ELF-1 (cell line): Measurements from ENCODE around the gene CGRRF1.

Experiments used
- DNase-seq: peaks from one replicate; pipeline ENCODE4 v3.0.0-alpha.2; 2016; ENCODE audit warnings: low read depth, low spot score

CGRRF1 gene

GRCh38 chr14:54509546-54510501 is at the start of gene CGRRF1:
Gene CGRRF1 (plus strand): TSS chr14:54509906. CDS start chr14:54509960, 54 bp downstream.
- peak; percentile 99 for DNase-seq

DNA sequence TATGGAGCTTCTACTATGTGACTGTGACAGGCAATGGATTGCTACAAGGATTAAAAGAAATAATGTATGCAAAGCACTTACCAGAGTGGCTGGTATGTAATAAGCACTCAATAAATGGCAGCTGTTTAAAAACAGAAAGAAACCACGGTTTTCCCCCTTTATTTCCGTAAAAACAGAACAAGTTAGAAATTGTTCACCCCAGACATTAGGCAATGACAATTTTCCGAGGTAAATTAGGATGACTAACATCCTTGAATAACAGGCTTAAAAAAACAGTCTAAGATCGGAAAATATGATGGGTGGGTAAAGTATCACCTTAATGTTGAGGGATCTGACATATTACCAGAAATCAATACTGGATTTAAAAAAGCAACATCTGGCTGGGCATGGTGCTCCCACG is 47.7 kb upstream of the CGRRF1 start:
- DNase-seq = no peak

DNA sequence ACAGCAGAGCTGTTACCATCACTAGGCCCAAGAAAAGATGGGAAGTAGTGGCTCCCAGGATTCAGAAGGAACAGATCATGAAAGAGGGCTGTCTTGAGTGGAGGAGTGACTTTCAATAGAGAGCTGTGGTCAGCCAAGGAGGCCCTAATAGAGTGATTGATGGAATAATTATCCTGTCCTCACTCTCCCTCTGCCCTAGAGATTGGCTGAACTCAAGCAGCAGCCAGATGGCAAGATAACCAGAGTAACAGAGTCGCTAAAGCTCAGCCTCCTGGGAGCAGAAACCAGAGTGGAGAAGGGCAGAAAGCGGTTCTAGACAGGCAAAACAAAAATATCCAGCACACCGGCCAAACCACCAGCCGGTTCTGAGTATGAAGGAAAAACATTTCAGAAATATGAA is 44.1 kb upstream of the CGRRF1 start:
- DNase-seq = peak; percentile 29

- DNase-seq = no peak
These were observed 42.4 kb upstream of the CGRRF1 start for GRCh38 chr14:54467280-54467679.

DNA sequence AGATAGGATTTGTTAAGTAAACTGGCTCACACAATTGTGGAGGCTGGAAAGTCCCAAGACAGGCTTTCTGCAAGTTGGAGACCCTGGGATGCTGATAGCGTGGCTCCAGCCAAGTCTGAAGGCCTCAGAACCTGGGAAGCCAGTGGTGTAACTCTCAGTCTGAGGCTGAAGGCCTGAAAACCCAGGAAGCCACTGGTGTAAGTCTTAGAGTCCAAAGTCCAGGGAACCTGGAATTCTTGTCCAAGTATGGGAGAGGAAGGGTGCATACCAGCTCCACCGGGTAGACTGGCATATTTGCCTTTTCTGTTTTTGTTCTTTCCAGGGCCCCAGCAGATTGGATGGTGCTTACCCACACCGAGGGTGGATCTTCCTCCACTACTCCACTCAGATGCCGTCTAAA is 39.0 kb upstream of the CGRRF1 start:
- no peak for DNase-seq

DNA sequence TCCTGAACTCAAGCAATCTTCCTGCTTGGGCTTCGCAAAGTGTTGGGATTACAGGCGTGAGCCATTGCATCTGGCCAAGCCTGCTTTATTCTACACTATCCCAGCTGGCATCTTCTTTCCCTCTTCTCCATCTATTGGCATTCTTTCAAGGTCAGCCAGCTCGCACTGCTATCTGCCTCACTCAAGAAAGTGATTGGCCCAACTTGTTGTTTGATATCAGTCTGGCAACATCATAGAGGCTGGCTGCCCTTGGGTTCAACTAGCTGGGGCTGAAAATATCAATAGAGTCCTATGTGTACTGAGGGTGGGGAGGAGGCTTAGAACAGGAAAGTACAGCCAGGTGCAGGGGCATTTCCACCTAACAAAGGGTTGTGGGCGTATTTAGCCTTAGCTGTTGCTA is 38.1 kb upstream of the CGRRF1 start:
- DNase-seq = no peak

DNA sequence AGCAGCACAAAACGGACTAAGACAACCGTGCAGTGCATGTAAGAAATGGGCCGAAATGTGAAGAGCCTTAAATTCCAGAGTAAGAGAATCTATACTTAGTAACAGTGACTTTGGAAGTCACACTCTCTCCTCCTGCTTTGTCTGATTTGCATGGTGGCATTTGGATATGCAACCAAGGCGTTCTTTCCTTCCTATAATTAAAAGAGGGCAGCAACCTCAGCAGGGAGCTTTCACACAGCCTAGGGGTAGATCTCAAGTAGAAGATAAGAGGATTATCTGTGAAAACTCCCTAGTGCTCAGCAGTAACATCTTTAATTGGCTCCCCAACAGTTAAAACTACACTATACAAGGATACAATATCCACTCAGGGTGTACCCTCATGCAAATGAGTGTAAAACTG is 37.4 kb upstream of the CGRRF1 start:
- DNase-seq = peak; percentile 63

DNA sequence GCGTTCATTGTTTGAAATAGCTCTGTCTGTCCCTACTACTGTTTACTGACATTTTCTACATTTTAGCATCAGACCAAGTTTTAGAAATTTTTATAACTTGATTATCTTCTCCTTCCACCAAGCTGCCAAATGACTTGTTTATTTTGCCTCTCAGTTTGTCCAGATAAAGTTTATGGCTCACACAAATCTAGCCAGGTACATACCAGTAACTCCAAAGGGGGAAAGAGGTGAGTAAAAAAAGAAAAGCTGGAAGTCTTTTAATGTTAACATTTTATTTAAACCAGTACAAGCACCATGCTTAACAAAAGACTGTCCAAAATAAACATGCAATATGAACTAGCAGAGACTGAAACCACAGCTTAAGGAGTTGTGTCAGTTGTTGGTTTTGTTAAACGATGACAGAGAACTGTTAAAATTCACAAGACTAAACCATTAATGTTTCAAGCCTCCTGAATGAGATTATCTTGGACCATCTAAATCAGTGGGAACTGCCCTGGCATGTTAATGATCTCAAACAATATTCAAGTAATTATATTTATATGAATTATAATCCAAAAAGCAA is 35.4 kb upstream of the CGRRF1 start:
- DNase-seq = no peak

GRCh38 chr14:54475187-54475899 is 34.4 kb upstream of the CGRRF1 start:
- no peak for DNase-seq

GRCh38 chr14:54475911-54476310 is 33.8 kb upstream of the CGRRF1 start:
- DNase-seq = no peak

DNA sequence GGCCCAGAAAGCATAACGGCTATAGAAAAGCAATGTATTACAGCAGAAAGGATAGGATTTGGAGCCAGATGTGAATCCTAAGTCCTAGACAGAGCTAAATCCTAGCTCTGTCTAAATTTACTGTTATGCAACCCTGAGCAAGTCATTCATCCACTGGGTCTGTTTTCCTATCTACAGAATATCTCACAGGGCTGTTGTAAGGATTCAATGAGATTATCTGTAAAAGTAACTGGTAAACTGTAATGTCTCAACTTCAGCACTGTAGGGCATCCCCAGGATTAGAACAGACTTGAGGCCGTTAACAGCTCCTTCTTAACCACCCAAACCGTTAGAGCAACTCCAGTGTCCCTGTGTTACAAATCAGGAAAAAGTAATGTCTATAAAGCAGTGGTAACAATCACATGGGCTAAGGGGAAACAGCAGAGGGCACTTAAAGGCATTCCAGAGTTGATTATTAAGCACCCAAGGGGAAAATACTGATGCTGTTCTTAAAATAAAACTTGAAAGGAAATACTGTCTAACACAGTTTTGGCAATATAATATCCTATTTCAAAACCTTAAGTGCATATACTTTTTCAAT is 31.0 kb upstream of the CGRRF1 start:
- DNase-seq = peak; percentile 24

GRCh38 chr14:54480830-54481562 is 28.7 kb upstream of the CGRRF1 start:
- no peak for DNase-seq

DNA sequence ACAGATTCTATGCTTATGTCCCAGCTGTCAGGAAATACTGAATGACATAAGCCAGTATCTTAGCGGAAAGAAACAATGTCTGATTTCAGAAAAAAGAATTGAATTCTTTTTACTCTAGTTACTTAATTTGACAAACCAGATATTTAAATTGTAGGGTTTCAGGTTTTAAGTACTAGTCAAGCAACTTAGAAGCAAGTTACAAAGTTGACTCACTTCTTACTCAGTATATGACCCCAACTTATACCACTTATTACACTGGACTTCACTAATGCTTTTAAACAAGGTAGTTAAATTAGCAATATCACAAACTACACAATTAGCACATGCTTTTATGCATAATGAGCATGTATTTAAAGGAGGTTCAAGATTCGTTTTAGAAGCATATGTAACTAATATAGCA is 28.0 kb upstream of the CGRRF1 start:
- no peak for DNase-seq

DNA sequence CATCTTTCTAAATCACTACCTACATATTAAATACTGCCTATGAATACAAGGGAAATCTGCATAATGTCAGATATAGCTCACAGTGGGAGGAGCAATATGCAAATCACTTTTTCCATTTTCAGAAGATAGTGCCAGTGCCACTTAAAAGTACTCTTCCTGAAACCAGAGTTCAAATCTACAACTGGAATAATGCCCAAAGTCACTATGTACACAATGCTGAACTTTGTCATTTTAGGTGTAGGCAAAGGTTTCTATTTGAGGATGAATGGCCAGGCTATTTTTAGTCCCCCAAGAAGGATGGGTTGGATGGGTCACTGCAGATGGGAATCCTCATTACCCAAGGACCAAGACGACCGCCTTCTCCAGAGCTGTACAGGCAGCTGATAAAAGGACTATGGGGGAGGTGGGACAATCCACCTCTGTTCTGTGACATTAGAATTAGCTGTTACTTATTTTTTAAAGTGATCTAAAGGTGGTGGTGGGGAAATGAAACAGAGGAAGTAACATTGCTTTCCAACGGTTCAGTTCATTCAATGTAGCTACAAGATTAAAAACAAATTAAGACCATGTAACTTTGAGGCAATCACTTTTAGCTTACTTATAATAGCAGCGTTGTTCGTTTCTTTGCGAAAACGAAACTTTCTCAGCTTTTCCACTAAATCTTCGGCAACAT is 26.5 kb upstream of the CGRRF1 start:
- no peak for DNase-seq

DNA sequence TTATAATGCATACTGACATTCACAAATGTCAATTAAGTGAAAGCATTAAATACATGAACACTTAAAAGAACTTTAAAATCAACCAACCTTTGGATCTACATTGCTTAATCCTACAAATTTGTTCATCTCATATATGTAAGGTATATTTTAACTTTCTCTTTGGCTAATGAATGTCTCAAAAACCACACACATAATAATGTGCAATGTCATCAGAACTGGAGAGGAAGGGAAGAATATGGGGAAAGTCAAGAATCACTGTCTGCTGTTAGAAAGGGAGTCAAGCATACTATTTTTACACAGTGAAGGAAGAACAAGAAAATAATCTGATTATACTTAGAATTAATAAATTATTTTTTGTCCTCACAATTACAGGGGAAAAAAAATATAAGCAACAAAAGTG is 25.9 kb upstream of the CGRRF1 start:
- no peak for DNase-seq

DNA sequence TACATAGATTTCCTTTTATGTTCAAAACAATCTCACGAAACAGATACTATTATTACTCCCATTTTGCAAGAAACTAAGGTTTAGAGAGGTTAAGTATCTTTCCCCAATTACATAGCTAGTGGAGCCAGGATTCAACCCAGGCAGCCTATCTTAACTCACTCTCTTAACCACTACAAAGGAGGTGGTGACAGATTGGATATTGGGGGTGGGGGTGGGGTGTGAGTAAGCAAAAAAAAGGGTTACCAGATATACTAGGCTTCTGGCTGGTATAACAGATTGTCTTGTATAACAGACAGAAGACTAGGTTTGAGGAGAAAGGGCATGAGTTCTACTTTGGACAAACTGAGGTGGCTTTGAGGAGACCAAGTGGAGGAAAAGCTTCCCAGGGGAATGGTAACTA is 23.0 kb upstream of the CGRRF1 start:
- DNase-seq = no peak

DNA sequence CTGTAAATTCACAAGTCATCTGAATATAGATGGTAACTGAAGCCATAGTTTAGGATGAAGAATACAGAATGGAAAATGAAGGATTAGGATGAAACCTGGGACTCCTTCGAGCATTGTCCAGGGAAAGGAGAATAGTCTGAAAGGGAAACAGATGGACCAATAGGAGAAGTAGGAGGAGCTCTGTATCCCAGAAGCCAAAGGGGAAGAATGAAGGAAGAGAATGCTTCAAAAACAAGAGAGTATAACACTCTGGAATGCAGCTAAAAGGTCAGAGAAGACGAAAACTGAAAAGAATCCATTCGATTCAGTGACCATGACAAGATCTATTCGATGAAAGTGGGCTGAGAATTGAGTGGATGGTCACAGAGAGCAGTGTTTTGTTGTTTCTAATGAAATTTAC is 21.9 kb upstream of the CGRRF1 start:
- no peak for DNase-seq

- no peak for DNase-seq
These were observed 21.4 kb upstream of the CGRRF1 start for GRCh38 chr14:54488318-54488645.

DNA sequence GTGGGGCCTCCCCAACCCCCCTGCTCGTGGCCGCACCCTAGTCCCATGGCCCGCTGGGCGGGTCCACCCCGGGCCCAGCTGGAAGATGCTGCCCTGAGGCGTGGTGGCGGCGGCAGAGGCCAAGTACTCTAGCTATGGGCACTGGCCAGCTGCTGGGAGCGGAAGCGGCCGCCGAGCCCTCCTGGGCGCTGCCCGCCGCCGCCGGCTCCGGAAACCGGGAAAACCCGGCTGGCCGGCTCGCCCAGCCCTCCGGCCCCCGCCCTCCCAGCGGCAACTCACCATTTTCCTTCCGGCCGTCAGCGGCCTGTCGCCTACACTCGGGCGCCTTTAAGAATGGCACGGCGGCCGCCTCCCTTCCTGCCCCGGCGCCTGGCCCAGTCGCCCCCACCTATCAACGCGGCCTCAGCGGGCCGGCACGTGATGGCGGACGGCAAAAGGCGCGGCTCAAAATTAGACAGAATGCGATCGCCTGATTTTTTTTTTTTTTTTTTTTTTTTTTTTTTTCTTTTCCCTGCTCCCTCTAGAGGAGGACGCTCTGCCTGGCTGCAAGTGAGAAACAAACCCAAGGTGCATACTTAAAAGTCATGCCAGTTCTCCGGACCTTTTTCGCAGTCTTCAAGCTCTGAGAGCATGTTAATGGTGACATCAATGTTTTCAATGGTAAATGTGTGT is 20.9 kb upstream of the CGRRF1 start, which contains the start of gene GMFB:
Gene GMFB (minus strand): TSS at position 335 of the 672 bp plus-strand sequence. CDS start 53 bp downstream, at position 282.
- DNase-seq = peak; percentile 96

DNA sequence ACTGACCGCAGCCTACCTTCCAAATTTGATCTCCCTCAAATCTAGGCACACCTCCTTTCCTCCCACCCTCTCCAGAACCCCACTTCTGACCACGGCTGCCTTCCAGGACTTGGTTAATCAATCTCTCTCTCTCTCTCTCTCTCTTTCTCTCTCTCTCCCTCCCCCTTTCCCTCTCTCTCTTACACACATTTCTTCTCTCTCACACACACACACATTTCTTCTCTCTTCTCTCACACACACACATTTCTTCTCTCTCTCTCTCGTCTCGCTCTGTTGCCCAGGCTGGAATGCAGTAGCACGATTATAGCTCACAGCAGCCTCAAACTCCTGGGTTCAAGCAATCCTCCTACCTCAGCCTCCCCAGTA is 20.4 kb upstream of the CGRRF1 start:
- DNase-seq = no peak
